AG04449 (cell line): ENCODE measurements around the gene PARD6G.

Source experiments
- CTCF ChIA-PET: fragments of 350-600 bp; formaldehyde crosslinking; extraction: SDS; loops from one replicate; lab custom pipeline; 2021; ENCODE audit warnings: antibody characterized with exemption; lab: Yijun Ruan, JAX
- POLR2A ChIA-PET: fragments of 400-600, 350-600 bp; formaldehyde crosslinking; extraction: SDS; loops from one replicate; lab custom pipeline; 2020; ENCODE audit warnings: antibody characterized with exemption, inconsistent platforms; lab: Yijun Ruan, JAX
- DNase-seq: peaks from one replicate; pipeline ENCODE4 v3.0.0-alpha.2; 2010; ENCODE audit warnings: low read depth, low spot score
- H3K4me3 ChIP-seq: 2 replicates; pipeline ENCODE4 v1.5.1; 2011; ENCODE audit warnings: low read depth, mild to moderate bottlenecking, control low read depth, low read length
- TF ChIP-seq, protein P1 (sequence below): IDR thresholded peaks from one replicate; pipeline ENCODE4 v1.5.1; 2011; ENCODE audit warnings: mild to moderate bottlenecking, moderate library complexity, low read length, control low read depth, inconsistent platforms; ENCODE audit not compliant: insufficient read depth; ENCODE audit errors: missing control alignments

Gene PARD6G

DNA sequence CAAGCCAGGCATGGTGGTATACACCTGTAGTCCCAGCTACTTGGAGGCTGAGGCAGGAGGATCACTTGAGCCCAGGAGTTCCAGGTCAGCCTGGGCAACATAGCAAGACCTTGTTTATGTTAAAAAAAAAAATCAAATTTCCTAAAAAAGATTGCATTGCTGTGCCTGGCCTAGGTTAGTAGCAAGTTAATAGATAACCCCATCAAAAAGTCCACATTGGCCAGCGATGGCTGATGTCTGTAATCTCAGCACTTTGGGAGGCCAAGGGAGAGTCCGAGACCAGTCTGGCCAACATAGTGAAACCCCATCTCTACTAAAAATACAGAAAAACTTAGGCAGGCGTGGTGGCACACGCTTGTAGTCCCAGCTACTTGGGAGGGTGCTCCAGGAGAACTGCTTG lies 38.7 kb downstream of the PARD6G start:
- ChIA-PET CTCF (interaction anchor here (1.6 to 1.7 kb wide), 2 partner anchors 8 to 49 kb away, joined by 3 to 4 read pairs; no protein-coding TSS in a partner anchor), POLR2A (no interaction called here)
- TF ChIP-seq, protein P1, sequence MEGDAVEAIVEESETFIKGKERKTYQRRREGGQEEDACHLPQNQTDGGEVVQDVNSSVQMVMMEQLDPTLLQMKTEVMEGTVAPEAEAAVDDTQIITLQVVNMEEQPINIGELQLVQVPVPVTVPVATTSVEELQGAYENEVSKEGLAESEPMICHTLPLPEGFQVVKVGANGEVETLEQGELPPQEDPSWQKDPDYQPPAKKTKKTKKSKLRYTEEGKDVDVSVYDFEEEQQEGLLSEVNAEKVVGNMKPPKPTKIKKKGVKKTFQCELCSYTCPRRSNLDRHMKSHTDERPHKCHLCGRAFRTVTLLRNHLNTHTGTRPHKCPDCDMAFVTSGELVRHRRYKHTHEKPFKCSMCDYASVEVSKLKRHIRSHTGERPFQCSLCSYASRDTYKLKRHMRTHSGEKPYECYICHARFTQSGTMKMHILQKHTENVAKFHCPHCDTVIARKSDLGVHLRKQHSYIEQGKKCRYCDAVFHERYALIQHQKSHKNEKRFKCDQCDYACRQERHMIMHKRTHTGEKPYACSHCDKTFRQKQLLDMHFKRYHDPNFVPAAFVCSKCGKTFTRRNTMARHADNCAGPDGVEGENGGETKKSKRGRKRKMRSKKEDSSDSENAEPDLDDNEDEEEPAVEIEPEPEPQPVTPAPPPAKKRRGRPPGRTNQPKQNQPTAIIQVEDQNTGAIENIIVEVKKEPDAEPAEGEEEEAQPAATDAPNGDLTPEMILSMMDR = no peak
- DNase-seq = no peak
- no peak overlapping the region for H3K4me3 ChIP-seq

DNA sequence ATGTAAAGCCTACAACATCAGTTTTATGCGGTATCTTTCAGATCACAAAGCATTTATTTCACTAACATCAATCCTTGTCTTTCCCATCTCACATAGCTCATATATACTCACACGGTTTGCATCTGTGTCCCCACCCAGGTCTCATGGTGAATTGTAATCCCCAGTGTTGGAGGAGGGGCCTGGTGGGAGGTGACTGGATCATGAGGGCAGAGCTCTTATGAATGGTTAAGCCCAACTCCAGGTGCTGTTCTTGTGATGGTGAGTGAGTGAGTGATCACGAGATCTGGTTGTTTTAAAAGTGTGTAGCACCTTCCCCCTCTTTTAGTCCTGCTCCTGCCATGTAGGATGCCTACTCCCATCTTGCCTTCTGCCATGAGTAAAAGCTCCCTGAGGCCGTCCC lies 42.0 kb downstream of the PARD6G start:
- ChIA-PET POLR2A (no interaction called here), CTCF (interaction anchor here (1.1 kb wide), 1 partner anchor 48 kb away, joined by 4 read pairs; no protein-coding TSS in a partner anchor)
- TF ChIP-seq, protein P1 = no peak

GRCh38 chr18:80204142-80204541 lies 43.2 kb downstream of the PARD6G start:
- no peak overlapping the region for H3K4me3 ChIP-seq
- DNase-seq = no peak
- ChIA-PET POLR2A (no interaction called here), CTCF (interaction anchor here (1.5 to 1.9 kb wide), 2 partner anchors 34 to 46 kb away, joined by 3 to 7 read pairs; no protein-coding TSS in a partner anchor)
- TF ChIP-seq, protein P1 = no peak

More for the DNA sequence above, 42.0 kb downstream of the PARD6G start:
- no peak overlapping the region for H3K4me3 ChIP-seq
- DNase-seq = no peak

DNA sequence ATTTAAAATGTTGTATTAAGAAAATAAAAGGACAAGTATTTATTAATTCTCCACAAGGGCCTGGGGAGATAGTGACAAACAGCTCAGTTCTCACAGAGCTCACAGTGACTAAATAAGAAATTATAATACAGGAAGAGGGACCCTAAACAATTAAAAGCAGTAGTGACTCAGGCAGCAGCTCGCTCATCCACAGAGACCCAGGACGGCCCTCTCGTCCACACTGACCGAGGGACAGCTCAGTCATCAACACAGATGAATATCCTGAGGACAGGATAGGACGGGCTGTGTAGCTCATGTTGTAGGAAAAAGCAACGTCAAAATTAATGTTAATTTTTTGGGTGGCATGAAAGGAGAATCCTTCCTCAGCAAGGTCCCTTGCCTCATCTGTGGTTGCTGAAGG lies 44.1 kb downstream of the PARD6G start:
- ChIA-PET CTCF (interaction anchor here (1.5 to 1.9 kb wide), 2 partner anchors 33 to 45 kb away, joined by 3 to 7 read pairs; no protein-coding TSS in a partner anchor), POLR2A (no interaction called here)
- no peak overlapping the region for H3K4me3 ChIP-seq
- no peak for DNase-seq
- TF ChIP-seq, protein P1 = no peak

GRCh38 chr18:80202264-80202998 lies 44.9 kb downstream of the PARD6G start:
- POLR2A ChIA-PET = no interaction called here

DNA sequence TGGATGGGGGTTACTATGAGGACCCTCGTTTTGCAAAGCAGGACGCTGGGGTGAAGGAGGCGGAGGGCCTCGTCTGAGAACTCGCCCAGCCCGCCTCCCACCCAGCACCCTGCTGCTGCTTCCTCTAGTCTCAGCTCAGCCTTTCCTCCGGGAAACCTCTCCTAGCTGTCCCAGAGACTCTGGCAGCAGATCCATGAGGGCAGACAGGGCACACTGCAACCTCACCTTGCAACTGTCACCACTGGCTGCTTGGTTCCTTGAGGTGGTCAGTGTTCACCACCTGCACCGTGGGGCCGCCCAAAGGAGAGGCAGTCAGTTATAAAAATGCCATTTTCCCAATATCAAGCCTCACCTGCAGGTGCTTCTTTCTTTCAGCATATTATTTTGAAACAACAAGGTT lies 45.6 kb downstream of the PARD6G start:
- H3K4me3 ChIP-seq = no peak overlapping the region
- TF ChIP-seq, protein P1 = no peak
- POLR2A ChIA-PET = no interaction called here
- DNase-seq = no peak
- CTCF ChIA-PET = no interaction called here

More at GRCh38 chr18:80202264-80202998, 44.9 kb downstream of the PARD6G start:
- TF ChIP-seq, protein P1 = no peak
- no peak for DNase-seq
- H3K4me3 ChIP-seq = no peak overlapping the region
- CTCF ChIA-PET = interaction anchor here (1.9 kb wide), 1 partner anchor 45 kb away, joined by 7 read pairs; no protein-coding TSS in a partner anchor
